ENCODE measurements around the gene ABR.

Gene ABR

DNA sequence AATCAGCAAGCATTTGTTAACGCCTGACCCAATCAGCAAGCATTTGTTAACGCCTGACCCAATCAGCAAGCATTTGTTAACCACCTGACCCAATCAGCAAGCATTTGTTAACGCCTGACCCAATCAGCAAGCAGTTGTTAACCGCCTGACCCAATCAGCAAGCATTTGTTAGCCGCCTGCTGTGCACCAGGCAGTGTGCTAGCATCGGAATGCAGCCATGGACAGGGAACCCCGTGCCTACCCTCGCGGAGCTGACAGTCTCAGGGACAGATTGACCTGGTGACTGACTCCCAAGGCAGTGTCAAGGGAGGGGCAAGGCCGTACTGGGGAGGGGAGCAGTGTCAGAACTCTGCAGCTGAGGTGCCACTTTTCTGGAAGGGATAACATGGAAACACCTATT lies 66.9 kb downstream of the ABR start:
- no peak for DNase-seq

GRCh38 chr17:1111599-1112443 lies 68.0 kb downstream of the ABR start:
- peak; percentile 85 for DNase-seq

DNA sequence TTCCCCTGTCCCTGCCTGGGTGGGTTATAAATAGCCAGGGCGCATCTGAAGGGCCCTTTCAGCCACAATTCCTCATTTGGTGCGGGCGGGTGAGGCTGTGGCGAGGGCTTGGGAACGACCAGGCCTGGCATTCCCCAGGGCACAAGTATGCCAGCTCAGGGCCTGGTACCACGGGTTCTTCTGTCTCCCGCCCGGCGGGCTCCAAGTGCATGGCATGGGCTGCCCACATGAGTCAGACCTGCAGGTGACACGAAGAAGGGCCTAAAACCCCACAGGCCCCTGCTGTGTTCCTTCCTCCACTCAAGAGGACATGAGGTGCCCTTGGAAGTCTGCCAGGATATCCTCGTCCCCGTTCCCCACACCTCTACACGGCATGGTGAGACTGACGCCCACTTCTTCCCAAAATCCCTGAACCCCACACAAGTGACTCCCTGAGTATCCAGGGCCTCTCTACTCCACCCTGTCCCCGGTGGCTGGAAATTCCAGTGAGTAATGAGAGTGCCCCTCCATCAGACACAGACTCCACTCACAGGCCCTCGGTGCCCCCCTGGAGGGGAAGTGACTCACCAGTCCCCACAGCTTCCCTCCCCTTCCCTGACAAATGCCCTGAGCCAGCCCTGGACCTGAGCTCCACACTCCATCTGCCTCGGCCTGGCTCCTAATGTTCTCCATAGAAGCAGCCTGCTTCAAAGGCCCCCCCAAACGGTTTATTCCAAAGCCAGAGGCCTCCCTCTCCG lies 68.8 kb downstream of the ABR start:
- DNase-seq, result peak; percentile 68

DNA sequence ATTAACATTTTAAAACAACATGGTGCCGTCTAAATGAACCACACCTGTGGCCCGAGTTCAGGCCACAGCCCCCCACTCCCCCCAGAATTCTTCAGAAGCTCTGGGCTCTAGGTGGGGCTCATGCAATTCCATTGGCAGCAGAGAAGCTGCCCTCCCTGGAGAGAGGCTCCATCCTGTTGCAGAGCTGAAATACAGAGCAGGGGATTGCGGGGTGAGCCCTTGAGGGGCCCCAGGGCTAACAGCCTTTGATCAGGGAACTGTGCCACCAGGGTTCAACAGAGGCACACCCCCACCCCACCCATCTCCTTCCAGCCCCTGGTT lies 69.3 kb downstream of the ABR start:
- no peak for DNase-seq

GRCh38 chr17:1109606-1110540 lies 69.9 kb downstream of the ABR start:
- DNase-seq, result no peak

DNA sequence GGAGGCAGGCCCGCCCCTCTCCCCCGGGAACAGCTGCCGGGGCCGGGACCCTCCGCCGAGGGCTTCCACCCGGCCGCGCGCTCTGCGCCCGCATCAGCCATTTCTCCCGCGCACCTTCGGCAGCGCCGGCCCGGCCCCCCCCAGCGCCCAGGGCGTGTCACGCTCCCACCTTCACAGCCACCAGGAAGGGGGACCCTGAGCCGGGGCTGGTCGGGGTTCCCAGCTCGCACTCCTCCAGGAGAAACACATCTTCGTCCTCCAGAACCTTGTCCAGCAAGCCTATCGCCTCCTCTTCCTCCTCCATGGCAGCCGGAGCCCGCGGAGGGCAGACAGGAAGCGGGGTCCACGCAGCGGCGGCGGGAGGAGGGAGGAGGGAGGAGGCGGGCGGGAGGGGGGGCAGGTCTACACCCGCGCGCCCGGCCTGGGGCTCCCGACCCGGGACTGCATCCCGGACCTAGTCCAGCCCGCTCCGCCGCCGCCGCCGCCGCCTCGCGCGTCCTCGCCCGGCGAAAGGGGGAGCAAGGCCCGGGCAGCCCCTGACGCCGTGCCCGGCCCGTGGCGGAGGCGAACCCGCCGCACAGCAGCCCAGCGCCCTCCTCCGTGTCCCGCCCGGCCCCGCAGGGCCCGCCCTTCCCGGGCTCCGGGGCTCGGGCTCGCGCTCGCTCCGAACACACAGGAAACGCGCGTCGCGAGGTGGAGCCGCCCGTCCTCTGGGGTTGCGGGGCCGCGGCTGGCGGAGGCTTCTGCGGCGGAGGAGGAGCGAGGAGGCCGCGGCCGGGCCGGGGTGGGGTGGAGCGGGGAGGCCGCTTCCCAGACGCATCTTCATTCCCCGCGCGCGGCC lies 70.8 kb downstream of the ABR start:
- no peak for DNase-seq

DNA sequence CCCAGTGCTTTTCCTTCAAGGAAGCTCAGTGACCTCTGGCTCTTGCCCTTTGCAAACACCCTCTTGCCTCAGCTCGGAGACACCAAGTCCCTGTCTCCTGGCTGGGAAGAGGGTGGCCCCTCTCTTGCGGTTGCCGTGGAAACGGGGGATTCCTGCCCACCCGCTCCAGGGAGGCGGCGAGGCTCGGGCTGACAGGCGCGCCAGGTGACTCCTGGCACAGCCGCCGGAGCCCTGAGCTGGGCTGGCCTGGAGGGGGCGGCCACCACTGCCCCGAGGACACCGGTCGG lies 71.4 kb downstream of the ABR start:
- no peak for DNase-seq

DNA sequence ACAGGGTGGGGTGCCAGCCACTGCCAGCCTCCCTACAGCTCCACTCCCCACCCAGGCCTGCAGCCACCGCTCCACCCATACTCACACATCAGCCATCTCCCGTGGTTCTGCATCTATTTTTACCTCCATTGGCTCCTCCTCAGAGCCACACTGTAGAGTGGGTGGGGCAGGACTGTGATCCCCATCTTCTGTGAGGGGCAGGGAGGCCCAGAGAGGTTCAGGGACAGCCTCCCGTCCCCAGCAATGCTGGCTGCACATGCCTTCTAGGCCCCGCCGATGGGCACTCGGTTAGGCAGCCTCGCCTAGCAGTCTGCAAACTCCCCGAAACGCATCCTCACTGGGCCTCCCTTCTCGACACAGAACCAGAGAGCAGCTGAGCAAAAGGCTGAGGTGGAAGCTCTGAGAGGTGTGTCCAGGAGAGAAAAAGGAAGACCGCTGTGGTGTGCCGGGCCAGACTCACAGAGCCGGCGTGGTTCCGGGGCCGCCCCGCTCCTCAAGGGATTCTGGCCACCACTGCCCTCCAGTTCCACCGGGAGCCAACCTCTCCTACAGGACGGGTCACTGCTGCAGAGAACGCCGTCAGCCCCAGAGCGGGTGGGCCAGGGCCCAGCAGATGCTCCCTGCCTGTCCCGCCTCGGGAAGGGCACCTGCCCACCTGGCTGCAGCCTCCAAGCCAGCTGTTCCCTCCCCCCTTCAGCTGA lies 71.9 kb downstream of the ABR start:
- DNase-seq, result no peak

DNA sequence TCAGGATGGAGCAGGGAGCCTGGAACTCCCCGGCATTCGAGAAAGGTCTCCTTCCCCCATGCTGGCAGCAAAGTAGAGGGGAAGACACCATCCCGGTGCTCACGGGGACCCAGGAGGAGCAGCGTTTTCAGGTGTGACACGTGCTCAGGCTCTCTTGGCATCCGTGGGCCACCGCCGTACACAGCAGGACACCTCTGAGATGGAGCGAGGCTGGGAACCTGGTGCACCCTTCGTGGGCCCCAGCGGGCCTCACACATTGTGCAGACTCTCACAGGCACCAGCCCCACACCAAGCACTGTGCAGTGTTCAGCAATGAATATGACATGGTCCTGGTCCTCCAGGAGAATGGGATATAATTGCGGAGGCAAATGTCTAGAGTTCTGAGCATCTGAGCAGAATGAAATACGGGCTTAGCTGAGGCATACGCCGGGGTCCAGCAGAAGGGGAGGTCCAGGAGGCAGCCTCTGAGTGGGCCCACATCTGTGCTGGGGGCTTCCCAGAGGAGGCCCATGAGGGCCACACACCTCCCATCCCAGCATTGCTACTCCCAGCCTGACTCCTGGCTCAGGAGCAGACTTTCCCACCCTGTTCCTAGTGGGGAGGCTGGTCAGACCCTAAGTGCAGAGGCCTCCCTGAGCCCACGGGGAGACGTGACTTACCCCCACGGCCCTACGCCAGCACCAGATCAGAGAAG lies 72.6 kb downstream of the ABR start:
- no peak for DNase-seq

GRCh38 chr17:1104222-1104621 lies 75.6 kb downstream of the ABR start:
- no peak for DNase-seq

- no peak for DNase-seq
Observed at GRCh38 chr17:1100382-1100781, 79.4 kb downstream of the ABR start.

GRCh38 chr17:1099242-1099641 lies 80.5 kb downstream of the ABR start:
- no peak for DNase-seq

- peak; percentile 91 for DNase-seq
Observed at GRCh38 chr17:1097972-1098744, 81.6 kb downstream of the ABR start.

DNA sequence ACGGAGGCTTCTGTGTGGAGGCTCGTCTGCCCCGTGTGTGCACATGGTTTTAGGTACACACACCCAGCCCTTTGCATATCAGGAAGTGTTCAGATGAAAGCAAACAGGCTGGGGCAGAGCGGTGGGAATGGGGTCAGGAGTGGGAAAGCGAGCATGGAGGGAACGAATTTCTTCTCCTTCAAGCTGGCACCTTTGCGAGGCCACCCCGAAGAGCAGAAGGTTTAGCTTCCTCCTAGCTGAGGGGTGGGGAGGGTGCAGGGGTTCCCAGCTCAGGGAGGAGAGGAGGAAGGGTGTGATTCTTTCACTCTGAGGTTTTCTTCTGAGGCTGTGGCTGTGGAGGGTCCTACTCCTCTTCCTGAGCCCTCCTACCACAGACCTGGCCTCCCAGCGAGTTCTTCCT lies 83.6 kb downstream of the ABR start:
- no peak for DNase-seq

DNA sequence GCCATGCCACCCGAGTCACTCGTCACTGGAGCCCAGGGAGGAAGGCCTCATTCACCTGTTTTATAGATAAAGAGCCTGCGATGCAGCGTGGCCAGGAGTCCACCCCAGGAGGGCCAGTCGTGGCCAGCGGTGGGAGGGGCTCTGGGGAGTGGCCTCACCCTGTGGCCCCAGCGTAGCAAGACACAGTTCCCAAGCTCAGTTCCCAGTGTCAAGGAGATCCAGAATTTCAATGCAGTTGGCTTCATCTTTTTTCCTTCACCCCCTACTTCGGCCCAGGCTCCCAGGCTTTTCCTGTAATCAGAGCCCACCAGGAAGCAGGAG lies 84.0 kb downstream of the ABR start:
- DNase-seq, result no peak

DNA sequence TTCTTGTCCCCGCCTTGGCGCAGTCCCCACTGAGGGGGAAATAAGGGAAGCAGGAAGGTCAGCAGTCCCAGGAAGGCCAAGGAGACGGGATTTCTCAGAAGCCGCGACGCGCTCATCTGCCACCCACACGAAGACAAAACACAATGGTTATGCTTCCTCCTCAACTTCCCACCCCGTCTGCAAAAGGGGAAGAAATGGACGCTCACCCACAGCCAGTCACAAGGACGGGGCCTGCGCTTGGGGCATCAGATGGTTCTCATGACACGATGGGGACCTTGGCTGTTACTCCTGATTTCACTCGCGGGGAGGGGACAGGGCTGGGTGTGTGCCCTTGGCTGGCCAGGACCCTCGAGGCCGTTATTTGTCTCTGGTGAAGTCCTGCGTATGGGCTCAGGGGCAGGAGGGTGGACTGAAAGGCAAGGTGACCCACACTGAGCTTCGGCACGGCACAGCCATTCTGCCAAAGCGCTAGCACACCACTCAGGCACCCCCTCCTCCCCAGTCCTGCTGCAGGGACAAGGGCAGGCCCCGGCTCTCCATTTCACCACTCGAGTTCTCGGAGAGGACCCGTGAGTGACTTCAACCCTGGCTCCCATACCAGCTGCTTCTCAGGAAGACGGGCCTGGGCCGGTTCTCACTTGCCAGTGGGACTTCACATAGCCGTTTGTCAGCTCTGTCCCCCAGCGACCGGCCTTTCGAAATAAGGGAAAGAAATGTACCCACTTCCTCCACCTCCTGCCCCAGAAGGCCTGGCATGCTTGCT lies 84.5 kb downstream of the ABR start:
- peak; percentile 78 for DNase-seq

DNA sequence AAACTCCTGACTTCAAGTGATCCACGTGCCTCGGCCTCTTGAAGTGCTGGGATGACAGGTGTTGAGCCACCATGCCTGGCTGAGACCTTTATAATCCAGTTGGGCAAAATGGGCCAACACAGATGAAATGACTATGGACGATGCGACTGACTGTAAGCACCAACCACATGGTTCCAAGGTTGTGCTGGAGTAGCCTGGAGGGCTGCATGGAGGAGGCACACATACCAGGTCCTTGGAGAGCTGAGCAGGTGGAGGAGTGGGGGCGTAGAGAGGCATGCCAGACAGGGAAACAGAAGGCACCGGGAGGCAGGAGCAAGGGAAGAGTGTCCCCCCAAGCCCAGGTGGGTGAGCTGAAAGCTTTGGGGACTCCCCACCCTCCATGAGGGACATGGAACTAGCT lies 85.2 kb downstream of the ABR start:
- DNase-seq, result no peak

DNA sequence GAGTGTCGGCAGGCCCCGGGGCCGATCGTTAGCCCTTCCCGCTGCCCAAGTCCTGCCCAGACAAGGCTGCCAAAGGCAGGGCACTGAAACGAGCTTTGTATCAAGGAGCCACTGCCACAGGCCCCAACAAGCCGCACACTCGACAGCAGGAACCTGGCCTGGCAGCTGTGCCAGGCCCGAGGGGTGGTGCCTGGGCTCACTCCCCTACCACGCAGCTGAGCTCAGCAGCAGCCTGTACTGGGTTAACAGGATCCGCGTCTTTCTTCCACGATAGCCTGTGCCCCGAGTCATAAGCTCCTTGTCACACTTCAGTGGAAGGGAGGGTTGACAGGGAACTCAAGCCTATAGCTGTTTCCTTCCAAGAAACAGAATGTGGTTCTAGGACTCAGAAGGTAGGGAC lies 87.9 kb downstream of the ABR start:
- no peak for DNase-seq

DNA sequence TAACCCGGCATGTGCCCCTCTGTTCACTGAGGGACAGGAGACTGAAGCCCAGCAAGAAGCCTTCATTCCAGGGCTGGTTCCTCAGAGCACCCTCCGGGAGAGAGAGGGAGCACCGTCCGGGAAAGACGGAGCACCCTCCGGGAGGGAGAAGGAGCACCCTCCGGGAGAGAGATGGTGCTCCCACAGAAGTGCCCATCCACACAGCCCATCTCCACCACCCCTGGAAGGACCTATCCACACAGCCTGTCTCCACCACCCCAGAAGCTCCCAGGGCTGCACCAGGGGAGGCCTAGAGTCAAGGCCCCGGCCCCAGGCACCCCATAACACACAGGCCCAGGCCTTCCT lies 88.6 kb downstream of the ABR start:
- no peak for DNase-seq

All from MV-4-11 (cell line).